Measurements from ENCODE around the gene ODF2. TPM values are rescaled to one million over a fixed set of nuclear protein-coding genes. Genes with fewer than 3 reads are reported as not detected.

The ODF2 gene
- total and polyA plus RNA-seq, 2 of the 8 experiments (the other 6 are each of a cell fraction or from before 2014, with no cell fraction given), result 5.6 to 17.9 TPM

DNA sequence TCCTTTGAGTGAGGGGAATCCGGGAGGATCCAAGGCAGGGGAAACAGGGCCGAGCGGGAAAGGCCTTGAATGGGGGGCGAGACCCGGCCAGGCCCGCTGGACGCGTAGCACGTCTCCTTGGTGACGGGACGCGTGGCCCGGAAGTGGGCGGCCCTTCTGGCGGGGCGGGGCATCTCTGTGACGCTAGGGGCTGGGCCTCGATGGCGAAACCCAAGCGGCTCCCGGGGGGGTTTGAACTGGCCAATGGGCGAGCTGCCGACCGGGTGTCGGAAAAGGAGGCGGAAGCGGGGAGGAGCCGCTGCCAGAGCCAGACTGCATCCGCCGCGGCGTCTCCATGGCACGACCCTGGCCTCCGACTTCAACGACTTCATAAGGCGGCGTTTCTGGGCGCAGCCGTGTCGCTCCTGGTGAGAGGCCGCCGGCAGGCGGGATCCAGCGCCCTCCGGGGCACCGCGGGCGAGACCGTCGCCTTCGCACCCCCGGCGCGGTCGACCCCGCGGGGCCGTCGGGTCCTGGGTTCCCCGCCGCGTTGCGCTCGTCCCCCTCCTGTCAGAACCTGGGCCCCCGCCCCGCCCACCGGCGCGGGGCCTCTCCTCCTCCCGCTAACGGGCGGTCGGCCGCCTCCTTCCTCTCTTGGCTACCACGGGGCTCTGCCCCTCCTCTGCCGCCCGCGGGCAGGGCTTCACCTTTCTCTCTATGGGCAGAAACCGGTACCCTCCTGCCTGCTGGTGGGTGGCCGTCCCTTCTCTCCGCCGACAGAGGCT is at the start of gene ODF2 (continued):
- no peak for TF ChIP-seq CHD2 (IDR thresholded peaks at IDR 0.05; ENCODE audit: low read length)
- no peak for TF ChIP-seq SIRT6 (IDR thresholded peaks at IDR 0.05; ENCODE audit: low read length)
- no peak for TF ChIP-seq SAP30 (IDR thresholded peaks at IDR 0.05; ENCODE audit: insufficient read depth, insufficient replicate concordance, low read length)
- peak; percentile 89 for TF ChIP-seq KDM4A (IDR thresholded peaks at IDR 0.05; ENCODE audit: low read depth, low read length, severe bottlenecking)
- TF ChIP-seq NRF1 (IDR thresholded peaks at IDR 0.05; ENCODE audit: low read depth, low read length), result no peak
- TF ChIP-seq RAD21 (IDR thresholded peaks at IDR 0.05 in 1 of 2, conservative IDR thresholded peaks at IDR 0.05 in 1 of 2; ENCODE audit: low read depth in 2 of 2, low read length in 2 of 2), result no peak
- TF ChIP-seq SIN3A (conservative IDR thresholded peaks at IDR 0.05 in 1 of 2, IDR thresholded peaks at IDR 0.05 in 1 of 2; ENCODE audit: low read depth in 1 of 2, low read length in 2 of 2), result peak; percentile 62 to 87; a peak in 2 of 4 replicates
- TF ChIP-seq EZH2 (IDR thresholded peaks at IDR 0.05; ENCODE audit: low read depth, low read length, severe bottlenecking), result no peak
- TF ChIP-seq RFX5 (IDR thresholded peaks at IDR 0.05; ENCODE audit: borderline replicate concordance, low read depth, low read length), result no peak
- TF ChIP-seq, protein P1, sequence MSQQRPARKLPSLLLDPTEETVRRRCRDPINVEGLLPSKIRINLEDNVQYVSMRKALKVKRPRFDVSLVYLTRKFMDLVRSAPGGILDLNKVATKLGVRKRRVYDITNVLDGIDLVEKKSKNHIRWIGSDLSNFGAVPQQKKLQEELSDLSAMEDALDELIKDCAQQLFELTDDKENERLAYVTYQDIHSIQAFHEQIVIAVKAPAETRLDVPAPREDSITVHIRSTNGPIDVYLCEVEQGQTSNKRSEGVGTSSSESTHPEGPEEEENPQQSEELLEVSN (IDR thresholded peaks at IDR 0.05), result no peak
- no peak for TF ChIP-seq SP4 (IDR thresholded peaks at IDR 0.05; ENCODE audit: low read length)
- TF ChIP-seq CTBP2 (IDR thresholded peaks at IDR 0.05; ENCODE audit: borderline replicate concordance, insufficient read depth, insufficient read length, low read length), result no peak
- no peak for TF ChIP-seq CBX5 (IDR thresholded peaks at IDR 0.05; ENCODE audit: low read depth, low read length)
- TF ChIP-seq CBX8 (IDR thresholded peaks at IDR 0.05; ENCODE audit: borderline replicate concordance, low read depth, low read length), result no peak
- TF ChIP-seq RXRA (IDR thresholded peaks at IDR 0.05; ENCODE audit: insufficient read depth, low read depth, low read length), result no peak
- TF ChIP-seq GABPA (IDR thresholded peaks at IDR 0.05; ENCODE audit: borderline replicate concordance, insufficient read depth, low read length), result no peak
- TF ChIP-seq, protein P2, sequence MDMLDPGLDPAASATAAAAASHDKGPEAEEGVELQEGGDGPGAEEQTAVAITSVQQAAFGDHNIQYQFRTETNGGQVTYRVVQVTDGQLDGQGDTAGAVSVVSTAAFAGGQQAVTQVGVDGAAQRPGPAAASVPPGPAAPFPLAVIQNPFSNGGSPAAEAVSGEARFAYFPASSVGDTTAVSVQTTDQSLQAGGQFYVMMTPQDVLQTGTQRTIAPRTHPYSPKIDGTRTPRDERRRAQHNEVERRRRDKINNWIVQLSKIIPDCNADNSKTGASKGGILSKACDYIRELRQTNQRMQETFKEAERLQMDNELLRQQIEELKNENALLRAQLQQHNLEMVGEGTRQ (IDR thresholded peaks at IDR 0.05; ENCODE audit: low read length), result no peak
- no peak for TF ChIP-seq RBBP5 (IDR thresholded peaks at IDR 0.05; ENCODE audit: borderline replicate concordance, low read depth, low read length)

Measured in H1 (cell line).